ENCODE data around the gene PCSK6.

GRCh38 chr15:101357333-101357732 lies 132.2 kb downstream of the PCSK6 start:
- no peak for TF ChIP-seq CTCF (IDR thresholded peaks at IDR 0.05; ENCODE audit: poor library complexity, severe bottlenecking)
- TF ChIP-seq POLR2AphosphoS5 (IDR thresholded peaks at IDR 0.05): no peak
- TF ChIP-seq MXI1 (conservative IDR thresholded peaks at IDR 0.05; ENCODE audit: poor library complexity, severe bottlenecking): no peak
- no peak for TF ChIP-seq RAD21 (conservative IDR thresholded peaks at IDR 0.05)
- no peak for TF ChIP-seq EP300 (conservative IDR thresholded peaks at IDR 0.05; ENCODE audit: poor library complexity, severe bottlenecking)
- no peak for TF ChIP-seq EZH2 (IDR thresholded peaks at IDR 0.05; ENCODE audit: borderline replicate concordance, insufficient read depth, low read length, poor library complexity, severe bottlenecking)

Data from neural cell (in vitro differentiated cells).